ENCODE results near the gene KIF13A. TPM values are rescaled to one million over a fixed set of nuclear protein-coding genes. Genes with fewer than 3 reads are reported as not detected.

Gene KIF13A
- total RNA-seq, 2 experiments from 2014 or later, result not detected

GRCh38 chr6:17935188-17936149, 52.0 kb downstream of the KIF13A start:
- no peak overlapping the region for H3K4me3 Mint-ChIP-seq
- CTCF ChIA-PET, result interaction anchor here (0.8 kb wide), 1 partner anchor 132 kb away, joined by 3 read pairs; no protein-coding TSS in a partner anchor
- intact Hi-C loops (cut with micrococcal nuclease), result no loop called here
- DNase-seq, result no peak
- no peaks in the 10 kb centered on the region for H3K4me1 Mint-ChIP-seq (ENCODE audit: low read depth)
- no peaks in the 10 kb centered on the region for H3K9me3 Mint-ChIP-seq
- H3K27ac Mint-ChIP-seq, result no peak overlapping the region
- H3K27me3 Mint-ChIP-seq (ENCODE audit: low read depth), result peaks cover 23% of the 10 kb centered on the region
- no peaks in the 10 kb centered on the region for H3K36me3 Mint-ChIP-seq (ENCODE audit: low read depth)

- CTCF ChIA-PET, result no interaction called here
- no peaks in the 10 kb centered on the region for H3K36me3 Mint-ChIP-seq (ENCODE audit: low read depth)
- no peaks in the 10 kb centered on the region for H3K9me3 Mint-ChIP-seq
- H3K27me3 Mint-ChIP-seq (ENCODE audit: low read depth), result peaks cover 23% of the 10 kb centered on the region
- no peak overlapping the region for H3K4me3 Mint-ChIP-seq
- H3K27ac Mint-ChIP-seq, result no peak overlapping the region
- H3K4me1 Mint-ChIP-seq (ENCODE audit: low read depth), result no peaks in the 10 kb centered on the region
- intact Hi-C loops (cut with micrococcal nuclease), result no loop called here
- DNase-seq, result no peak
Measured at GRCh38 chr6:17933716-17934115, 53.7 kb downstream of the KIF13A start.

- Mint-ChIP-seq H3K36me3 (ENCODE audit: low read depth) (no peaks in the 10 kb centered on the region), H3K27me3 (ENCODE audit: low read depth) (peaks cover 23% of the 10 kb centered on the region), H3K9me3 (no peaks in the 10 kb centered on the region), H3K4me1 (ENCODE audit: low read depth) (no peaks in the 10 kb centered on the region), H3K27ac (no peak overlapping the region), H3K4me3 (no peak overlapping the region)
- CTCF ChIA-PET, result no interaction called here
- no peak for DNase-seq
- intact Hi-C loops (cut with micrococcal nuclease), result no loop called here
Measured at GRCh38 chr6:17932330-17932852, 55.0 kb downstream of the KIF13A start.

GRCh38 chr6:17931227-17931626, 56.2 kb downstream of the KIF13A start:
- CTCF ChIA-PET, result no interaction called here
- H3K27me3 Mint-ChIP-seq (ENCODE audit: low read depth), result peaks cover 18% of the 10 kb centered on the region
- H3K36me3 Mint-ChIP-seq (ENCODE audit: low read depth), result no peaks in the 10 kb centered on the region
- no peaks in the 10 kb centered on the region for H3K9me3 Mint-ChIP-seq
- H3K27ac Mint-ChIP-seq, result no peak overlapping the region
- DNase-seq, result no peak
- intact Hi-C loops (cut with micrococcal nuclease), result no loop called here
- H3K4me1 Mint-ChIP-seq (ENCODE audit: low read depth), result no peaks in the 10 kb centered on the region
- no peak overlapping the region for H3K4me3 Mint-ChIP-seq

- intact Hi-C loops (cut with micrococcal nuclease), result no loop called here
- Mint-ChIP-seq H3K27me3 (ENCODE audit: low read depth) (peaks cover 18% of the 10 kb centered on the region), H3K4me3 (no peak overlapping the region), H3K27ac (no peak overlapping the region), H3K36me3 (ENCODE audit: low read depth) (no peaks in the 10 kb centered on the region), H3K9me3 (no peaks in the 10 kb centered on the region), H3K4me1 (ENCODE audit: low read depth) (no peaks in the 10 kb centered on the region)
- CTCF ChIA-PET, result no interaction called here
- no peak for DNase-seq
Measured at GRCh38 chr6:17930321-17930993, 57.0 kb downstream of the KIF13A start.

GRCh38 chr6:17928514-17929430, 58.7 kb downstream of the KIF13A start:
- Mint-ChIP-seq H3K27ac (no peak overlapping the region), H3K9me3 (no peaks in the 10 kb centered on the region)
- CTCF ChIA-PET, result interaction anchor here (0.6 to 1.1 kb wide), 2 partner anchors 37 to 44 kb away, joined by 3 read pairs; no protein-coding TSS in a partner anchor

GRCh38 chr6:17927705-17928104, 59.7 kb downstream of the KIF13A start:
- Mint-ChIP-seq H3K4me3 (no peak overlapping the region), H3K36me3 (ENCODE audit: low read depth) (no peaks in the 10 kb centered on the region), H3K27me3 (ENCODE audit: low read depth) (peaks cover 19% of the 10 kb centered on the region), H3K9me3 (no peaks in the 10 kb centered on the region), H3K4me1 (ENCODE audit: low read depth) (no peaks in the 10 kb centered on the region), H3K27ac (no peak overlapping the region)
- CTCF ChIA-PET, result no interaction called here
- no peak for DNase-seq
- intact Hi-C loops (cut with micrococcal nuclease), result no loop called here

More at GRCh38 chr6:17928514-17929430, 58.7 kb downstream of the KIF13A start:
- intact Hi-C loops (cut with micrococcal nuclease), result no loop called here
- DNase-seq, result no peak
- Mint-ChIP-seq H3K4me3 (no peak overlapping the region), H3K36me3 (ENCODE audit: low read depth) (no peaks in the 10 kb centered on the region), H3K27me3 (ENCODE audit: low read depth) (peaks cover 19% of the 10 kb centered on the region), H3K4me1 (ENCODE audit: low read depth) (no peaks in the 10 kb centered on the region)

- Mint-ChIP-seq H3K27me3 (ENCODE audit: low read depth) (peaks cover 5% of the 10 kb centered on the region), H3K4me3 (no peak overlapping the region), H3K36me3 (ENCODE audit: low read depth) (no peaks in the 10 kb centered on the region), H3K27ac (no peak overlapping the region), H3K4me1 (ENCODE audit: low read depth) (no peaks in the 10 kb centered on the region), H3K9me3 (no peaks in the 10 kb centered on the region)
- intact Hi-C loops (cut with micrococcal nuclease), result no loop called here
- DNase-seq, result no peak
- CTCF ChIA-PET, result no interaction called here
Measured at GRCh38 chr6:17923401-17923863, 64.0 kb downstream of the KIF13A start.

- Mint-ChIP-seq H3K27ac (no peak overlapping the region), H3K27me3 (ENCODE audit: low read depth) (peaks cover 5% of the 10 kb centered on the region), H3K9me3 (no peaks in the 10 kb centered on the region), H3K4me1 (ENCODE audit: low read depth) (no peaks in the 10 kb centered on the region), H3K36me3 (ENCODE audit: low read depth) (no peaks in the 10 kb centered on the region), H3K4me3 (no peak overlapping the region)
- CTCF ChIA-PET, result no interaction called here
- intact Hi-C loops (cut with micrococcal nuclease), result no loop called here
- no peak for DNase-seq
Measured at GRCh38 chr6:17921454-17921853, 66.0 kb downstream of the KIF13A start.

GRCh38 chr6:17919496-17919895, 67.9 kb downstream of the KIF13A start:
- CTCF ChIA-PET, result interaction anchor here (0.9 kb wide), 1 partner anchor 25 kb away, joined by 3 read pairs; no protein-coding TSS in a partner anchor
- DNase-seq, result no peak
- Mint-ChIP-seq H3K27me3 (ENCODE audit: low read depth) (peaks cover 6% of the 10 kb centered on the region), H3K9me3 (no peaks in the 10 kb centered on the region), H3K27ac (no peak overlapping the region), H3K4me1 (ENCODE audit: low read depth) (no peaks in the 10 kb centered on the region), H3K36me3 (ENCODE audit: low read depth) (no peaks in the 10 kb centered on the region), H3K4me3 (no peak overlapping the region)
- intact Hi-C loops (cut with micrococcal nuclease), result no loop called here

GRCh38 chr6:17917837-17918763, 69.3 kb downstream of the KIF13A start:
- intact Hi-C loops (cut with micrococcal nuclease), result no loop called here
- H3K36me3 Mint-ChIP-seq (ENCODE audit: low read depth), result no peaks in the 10 kb centered on the region
- no peaks in the 10 kb centered on the region for H3K9me3 Mint-ChIP-seq
- CTCF ChIA-PET, result interaction anchor here (1.0 kb wide), 2 partner anchors 13 to 204 kb away, joined by 3 read pairs; partner anchors contain the start of gene NHLRC1
- H3K4me1 Mint-ChIP-seq (ENCODE audit: low read depth), result no peaks in the 10 kb centered on the region
- H3K27ac Mint-ChIP-seq, result no peak overlapping the region
- no peak for DNase-seq
- H3K27me3 Mint-ChIP-seq (ENCODE audit: low read depth), result peaks cover 5% of the 10 kb centered on the region
- H3K4me3 Mint-ChIP-seq, result no peak overlapping the region
